HepG2 (cell line): ENCODE results near the gene HIPK4. TPM values are rescaled to one million over a fixed set of nuclear protein-coding genes. Genes with fewer than 3 reads are reported as not detected.

Experiments
- ARHGAP35 ChIP-seq: sonication (generic); formaldehyde crosslinking; IDR thresholded peaks from 2 replicates; pipeline ENCODE4 v1.9.0; 2022; ENCODE audit warnings: mild to moderate bottlenecking, inconsistent platforms, moderate library complexity, missing genetic modification reagents, borderline replicate concordance
- GABPB1 ChIP-seq: IDR thresholded peaks from 2 replicates; pipeline ENCODE4 v1.6.1; 2016; ENCODE audit warnings: mild to moderate bottlenecking, missing genetic modification reagents, moderate library complexity, missing compliant biosample characterization
- HMGA1 ChIP-seq: sonication (generic); formaldehyde crosslinking; conservative IDR thresholded peaks from 2 replicates; pipeline ENCODE4 v1.4.0; 2020; ENCODE audit warnings: missing genetic modification reagents
- HNF4A ChIP-seq: sonication (generic); formaldehyde crosslinking; IDR thresholded peaks from 2 replicates; pipeline ENCODE4 v1.4.0; 2020; ENCODE audit warnings: missing genetic modification reagents
- ZBTB40 ChIP-seq, 2 experiments: fragments of 450-650 bp in 1 of 2; sonication (generic) in 1 of 2; formaldehyde crosslinking in 1 of 2; IDR thresholded peaks; 2 replicates each; pipeline versions ENCODE4 v1.6.1 to v1.8.0; 2016 to 2022; ENCODE audit warnings: antibody characterized with exemption in 1 of 2, mild to moderate bottlenecking in 1 of 2, missing genetic modification reagents in 1 of 2
- ZNF337 ChIP-seq: sonication (generic); formaldehyde crosslinking; IDR thresholded peaks from 2 replicates; pipeline ENCODE4 v1.5.1; 2020; ENCODE audit warnings: missing genetic modification reagents, low read depth, mild to moderate bottlenecking, borderline replicate concordance
- ZNF605 ChIP-seq: sonication (generic); formaldehyde crosslinking; IDR thresholded peaks from 2 replicates; pipeline ENCODE4 v1.8.0; 2022; ENCODE audit warnings: mild to moderate bottlenecking, missing genetic modification reagents
- ZNF691 ChIP-seq: sonication (generic); formaldehyde crosslinking; IDR thresholded peaks from 2 replicates; pipeline ENCODE4 v1.4.0; 2020; ENCODE audit warnings: missing genetic modification reagents, low read depth, mild to moderate bottlenecking, borderline replicate concordance
- polyA plus RNA-seq, 8 experiments: library from polyadenylated mRNA; depleted of rRNA in 3 of 8; stranded (reverse) in 7 of 8; unstranded in 1 of 8; fragments of >200 nt; fragmentation: Illumina TruSeq in 4 of 8; extraction: Trizol in 4 of 8; gene quantifications; 2 replicates each; pipeline versions ENCODE4 v1.2.1 to v1.2.3, GENCODE V29; 2011 to 2016; ENCODE audit warnings: low read depth in 4 of 8, missing spikeins in 1 of 8, mixed read lengths in 1 of 8; ENCODE audit not compliant: insufficient read depth in 1 of 8
- total RNA-seq, 5 experiments: library from RNA; depleted of rRNA; stranded (reverse); fragments of >200 nt; fragmentation: Illumina TruSeq; extraction: Trizol; gene quantifications; 2 replicates each; pipeline ENCODE4 v1.2.3, GENCODE V29; 2016; ENCODE audit warnings: low read depth in 1 of 5
- TF ChIP-seq, protein P1 (sequence below): sonication (generic); formaldehyde crosslinking; IDR thresholded peaks from 2 replicates; pipeline ENCODE4 v1.4.0; 2020; ENCODE audit warnings: missing genetic modification reagents, borderline replicate concordance
- TF ChIP-seq, protein P2 (sequence below): IDR thresholded peaks from 2 replicates; pipeline ENCODE4 v1.6.1; 2018; ENCODE audit warnings: missing genetic modification reagents, mild to moderate bottlenecking, missing compliant biosample characterization

The HIPK4 gene
- total and polyA plus RNA-seq, 2 of the 13 experiments (the other 11 are each of a cell fraction or from before 2014, with no cell fraction given), result 0.03 TPM; not detected in 1

DNA sequence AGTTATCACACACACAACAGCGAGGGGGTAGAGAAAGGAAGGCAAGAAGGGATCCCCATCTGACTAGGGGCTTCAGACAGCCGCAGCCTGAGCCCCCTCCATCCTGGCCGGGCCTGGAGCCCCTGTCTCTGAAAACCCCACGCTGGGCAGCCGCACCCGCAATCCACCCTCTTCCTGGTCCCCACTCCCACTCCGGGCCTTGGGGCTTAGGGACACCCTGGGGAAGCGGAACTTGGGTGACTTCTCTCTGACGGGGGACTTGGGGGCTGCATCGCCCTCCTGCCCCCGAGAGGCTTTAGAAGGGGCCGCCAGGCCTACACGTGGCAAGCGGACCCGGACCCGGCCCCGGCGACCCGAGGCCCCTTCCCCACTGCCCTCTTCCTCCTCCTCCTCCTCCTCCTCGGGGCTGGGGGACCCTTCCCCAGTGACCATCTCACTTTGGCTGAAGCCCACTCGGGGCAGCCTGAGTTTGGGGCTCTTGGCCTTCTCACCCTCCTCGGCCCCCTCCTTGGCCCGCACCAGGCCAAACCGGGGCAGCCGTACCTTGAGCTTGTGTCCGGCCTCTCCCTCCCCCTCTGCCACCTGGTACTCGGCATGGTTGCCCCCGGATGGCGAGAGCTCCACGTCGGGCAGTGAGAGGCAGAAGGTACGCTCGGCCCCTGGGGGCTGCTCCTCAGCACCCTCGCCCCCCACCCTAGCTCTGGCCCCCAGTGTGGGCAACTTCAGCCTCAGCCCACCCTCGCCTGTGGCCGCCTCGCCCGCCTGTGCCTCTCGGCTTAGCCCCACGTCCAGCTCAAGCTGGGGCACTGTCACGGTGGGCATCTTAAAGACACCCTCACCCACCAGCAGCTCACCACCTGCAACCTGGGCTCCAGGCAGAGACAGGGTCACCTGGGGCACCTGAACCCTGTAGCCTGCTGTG lies 4.2 kb upstream of the HIPK4 start (continued):
- TF ChIP-seq, protein P1, sequence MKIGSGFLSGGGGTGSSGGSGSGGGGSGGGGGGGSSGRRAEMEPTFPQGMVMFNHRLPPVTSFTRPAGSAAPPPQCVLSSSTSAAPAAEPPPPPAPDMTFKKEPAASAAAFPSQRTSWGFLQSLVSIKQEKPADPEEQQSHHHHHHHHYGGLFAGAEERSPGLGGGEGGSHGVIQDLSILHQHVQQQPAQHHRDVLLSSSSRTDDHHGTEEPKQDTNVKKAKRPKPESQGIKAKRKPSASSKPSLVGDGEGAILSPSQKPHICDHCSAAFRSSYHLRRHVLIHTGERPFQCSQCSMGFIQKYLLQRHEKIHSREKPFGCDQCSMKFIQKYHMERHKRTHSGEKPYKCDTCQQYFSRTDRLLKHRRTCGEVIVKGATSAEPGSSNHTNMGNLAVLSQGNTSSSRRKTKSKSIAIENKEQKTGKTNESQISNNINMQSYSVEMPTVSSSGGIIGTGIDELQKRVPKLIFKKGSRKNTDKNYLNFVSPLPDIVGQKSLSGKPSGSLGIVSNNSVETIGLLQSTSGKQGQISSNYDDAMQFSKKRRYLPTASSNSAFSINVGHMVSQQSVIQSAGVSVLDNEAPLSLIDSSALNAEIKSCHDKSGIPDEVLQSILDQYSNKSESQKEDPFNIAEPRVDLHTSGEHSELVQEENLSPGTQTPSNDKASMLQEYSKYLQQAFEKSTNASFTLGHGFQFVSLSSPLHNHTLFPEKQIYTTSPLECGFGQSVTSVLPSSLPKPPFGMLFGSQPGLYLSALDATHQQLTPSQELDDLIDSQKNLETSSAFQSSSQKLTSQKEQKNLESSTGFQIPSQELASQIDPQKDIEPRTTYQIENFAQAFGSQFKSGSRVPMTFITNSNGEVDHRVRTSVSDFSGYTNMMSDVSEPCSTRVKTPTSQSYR, result no peak
- TF ChIP-seq ZNF605 (CRISPR knock-in tag), result no peak
- TF ChIP-seq ARHGAP35 (CRISPR knock-in tag), result no peak
- TF ChIP-seq ZBTB40 (IDR thresholded peaks at IDR 0.05), result no peak
- no peak for TF ChIP-seq ZBTB40 (CRISPR knock-in tag; IDR thresholded peaks at IDR 0.05)
- TF ChIP-seq HMGA1 (CRISPR knock-in tag), result no peak
- TF ChIP-seq GABPB1 (CRISPR knock-in tag), result no peak
- TF ChIP-seq, protein P2, sequence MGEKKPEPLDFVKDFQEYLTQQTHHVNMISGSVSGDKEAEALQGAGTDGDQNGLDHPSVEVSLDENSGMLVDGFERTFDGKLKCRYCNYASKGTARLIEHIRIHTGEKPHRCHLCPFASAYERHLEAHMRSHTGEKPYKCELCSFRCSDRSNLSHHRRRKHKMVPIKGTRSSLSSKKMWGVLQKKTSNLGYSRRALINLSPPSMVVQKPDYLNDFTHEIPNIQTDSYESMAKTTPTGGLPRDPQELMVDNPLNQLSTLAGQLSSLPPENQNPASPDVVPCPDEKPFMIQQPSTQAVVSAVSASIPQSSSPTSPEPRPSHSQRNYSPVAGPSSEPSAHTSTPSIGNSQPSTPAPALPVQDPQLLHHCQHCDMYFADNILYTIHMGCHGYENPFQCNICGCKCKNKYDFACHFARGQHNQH, result no peak
- TF ChIP-seq ZNF691 (CRISPR knock-in tag), result no peak
- no peak for TF ChIP-seq HNF4A (CRISPR knock-in tag)
- no peak for TF ChIP-seq ZNF337
